T-helper 2 cell treated with Interferon-gamma antibody and Interleukin-4, amounts not matched to agents 5 μg/mL and 100 μg/mL, for 36 hours (primary cell): ENCODE results near the gene RNF220.
"Not testable (repeated sequence)": the region's sequence is repeated elsewhere in the genome, so short reads cannot be mapped to it uniquely, and the experiment has no call there.

Source experiments
- DNase-seq: peaks from one replicate; pipeline ENCODE4 v3.0.0; 2021; ENCODE audit warnings: low spot score
- H3K27ac Mint-ChIP-seq: one replicate; pipeline ENCODE4 v1.8.0; 2021; ENCODE audit warnings: mild to moderate bottlenecking, mixed read lengths
- H3K27me3 Mint-ChIP-seq: one replicate; pipeline ENCODE4 v1.8.0; 2021; ENCODE audit warnings: low read depth, mixed read lengths
- H3K36me3 Mint-ChIP-seq: one replicate; pipeline ENCODE4 v1.8.0; 2021; ENCODE audit warnings: low read depth, mixed read lengths
- H3K4me1 Mint-ChIP-seq: one replicate; pipeline ENCODE4 v1.8.0; 2021; ENCODE audit warnings: low read depth, mixed read lengths
- H3K4me3 Mint-ChIP-seq: one replicate; pipeline ENCODE4 v1.8.0; 2022; ENCODE audit warnings: mild to moderate bottlenecking, moderate library complexity, mixed read lengths
- H3K9me3 Mint-ChIP-seq: one replicate; pipeline ENCODE4 v1.8.0; 2021; ENCODE audit warnings: mixed read lengths

The RNF220 gene

GRCh38 chr1:44559913-44560312, 154.9 kb downstream of the RNF220 start:
- Mint-ChIP-seq H3K4me3 (no peak overlapping the region), H3K27ac (no peak overlapping the region), H3K4me1 (peaks cover 4% of the 10 kb centered on the region), H3K36me3 (no peaks in the 10 kb centered on the region), H3K9me3 (no peaks in the 10 kb centered on the region), H3K27me3 (peaks cover 2% of the 10 kb centered on the region)
- DNase-seq, result no peak

GRCh38 chr1:44560696-44561095, 155.6 kb downstream of the RNF220 start:
- not testable (repeated sequence) for H3K4me3 Mint-ChIP-seq, H3K27ac Mint-ChIP-seq, H3K27me3 Mint-ChIP-seq, H3K9me3 Mint-ChIP-seq, H3K4me1 Mint-ChIP-seq, DNase-seq, H3K36me3 Mint-ChIP-seq

DNA sequence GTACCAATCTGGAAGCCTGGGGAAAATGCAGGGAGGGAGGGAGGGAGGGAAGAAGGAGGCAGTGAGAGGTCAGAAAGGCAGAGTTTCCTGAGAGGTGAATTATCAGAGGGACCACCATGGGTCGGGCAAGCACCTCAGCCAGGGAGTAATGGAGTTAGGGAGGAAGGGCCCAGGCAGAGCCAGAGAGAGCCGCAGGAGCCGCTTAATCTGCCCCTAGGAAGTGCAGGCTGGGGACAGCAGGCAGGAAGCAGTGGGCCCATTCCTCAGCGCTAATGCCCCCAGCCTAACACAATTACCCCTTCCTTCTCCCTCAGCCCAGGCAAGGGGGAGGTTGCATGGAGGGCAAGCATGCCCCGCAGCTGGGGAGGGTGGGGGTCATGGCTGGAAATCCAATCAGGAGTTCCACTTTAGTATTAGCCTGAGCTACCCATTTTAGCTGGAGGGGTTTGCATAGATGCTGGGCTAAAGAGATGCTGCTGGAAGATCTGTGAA, 160.2 kb downstream of the RNF220 start:
- H3K27ac Mint-ChIP-seq, result no peak overlapping the region
- H3K27me3 Mint-ChIP-seq, result peaks cover 5% of the 10 kb centered on the region
- no peaks in the 10 kb centered on the region for H3K36me3 Mint-ChIP-seq
- H3K4me3 Mint-ChIP-seq, result no peak overlapping the region
- H3K4me1 Mint-ChIP-seq, result peaks cover 3% of the 10 kb centered on the region
- H3K9me3 Mint-ChIP-seq, result no peaks in the 10 kb centered on the region
- DNase-seq, result no peak

DNA sequence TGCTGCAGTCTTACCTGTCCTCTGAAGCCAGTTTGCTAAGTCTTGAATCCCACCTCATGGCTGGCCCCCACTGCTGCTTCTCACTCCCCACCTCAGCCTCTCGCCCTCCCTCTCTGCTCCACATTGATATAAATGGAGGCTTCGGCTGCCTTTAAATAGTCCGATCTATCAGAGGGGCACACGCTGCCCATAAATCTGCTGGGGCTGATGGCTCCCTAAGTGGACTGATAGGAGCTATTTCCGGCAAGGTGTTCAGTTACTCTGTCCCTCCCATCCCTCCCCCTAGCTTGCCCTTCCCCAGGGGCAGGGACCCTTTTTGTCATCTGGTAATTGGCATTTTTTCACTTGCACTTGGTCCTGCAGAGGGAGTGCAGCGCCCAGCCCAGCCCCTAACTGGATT, 160.8 kb downstream of the RNF220 start:
- peaks cover 1% of the 10 kb centered on the region for H3K4me1 Mint-ChIP-seq
- DNase-seq, result no peak
- H3K27me3 Mint-ChIP-seq, result peaks cover 7% of the 10 kb centered on the region
- no peaks in the 10 kb centered on the region for H3K36me3 Mint-ChIP-seq
- H3K27ac Mint-ChIP-seq, result no peak overlapping the region
- H3K9me3 Mint-ChIP-seq, result no peaks in the 10 kb centered on the region
- no peak overlapping the region for H3K4me3 Mint-ChIP-seq

DNA sequence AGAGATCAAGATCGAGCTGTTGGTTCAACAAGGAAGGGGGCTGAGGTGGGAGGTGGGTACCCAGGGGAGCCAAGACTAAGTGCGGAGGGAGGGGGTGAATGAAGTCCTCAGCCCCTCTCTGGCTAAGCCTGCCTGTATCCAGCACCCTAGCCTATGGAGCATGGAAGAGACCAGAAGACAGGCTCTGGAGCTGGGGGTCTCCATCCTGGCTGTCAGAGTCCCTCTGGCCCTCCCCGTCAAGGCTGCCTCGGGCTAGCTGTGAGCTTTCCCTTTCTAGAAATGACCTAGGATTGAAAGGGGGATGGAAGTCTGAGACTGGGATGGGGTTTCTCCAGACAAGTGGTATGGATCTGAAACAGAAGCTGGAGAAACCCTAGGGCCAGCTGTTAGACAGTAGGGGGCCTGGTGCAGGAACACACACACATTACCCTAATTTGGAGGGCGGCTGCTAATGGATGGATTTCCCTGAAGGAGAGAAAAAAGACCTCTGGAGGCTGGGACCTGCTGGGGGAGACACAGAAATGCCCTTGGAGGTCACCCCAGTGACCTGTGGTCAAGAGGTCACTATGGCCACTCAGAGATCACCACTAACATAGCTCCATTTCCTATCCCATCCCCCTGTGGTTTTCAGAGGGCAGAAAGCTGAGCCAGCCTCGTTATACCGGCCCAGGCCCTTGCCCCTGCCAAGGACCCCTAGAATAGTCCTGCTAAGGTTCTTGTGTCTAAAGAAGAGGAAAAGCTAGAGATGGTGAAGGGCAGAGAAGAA, 161.4 kb downstream of the RNF220 start:
- no peak for DNase-seq
- H3K27me3 Mint-ChIP-seq, result peaks cover 7% of the 10 kb centered on the region
- H3K4me3 Mint-ChIP-seq, result no peak overlapping the region
- H3K27ac Mint-ChIP-seq, result no peak overlapping the region
- H3K9me3 Mint-ChIP-seq, result no peaks in the 10 kb centered on the region
- no peaks in the 10 kb centered on the region for H3K36me3 Mint-ChIP-seq
- no peaks in the 10 kb centered on the region for H3K4me1 Mint-ChIP-seq

GRCh38 chr1:44568128-44568900, 163.3 kb downstream of the RNF220 start:
- Mint-ChIP-seq H3K4me3 (no peak overlapping the region), H3K27ac (no peak overlapping the region), H3K27me3 (peaks cover 7% of the 10 kb centered on the region)

DNA sequence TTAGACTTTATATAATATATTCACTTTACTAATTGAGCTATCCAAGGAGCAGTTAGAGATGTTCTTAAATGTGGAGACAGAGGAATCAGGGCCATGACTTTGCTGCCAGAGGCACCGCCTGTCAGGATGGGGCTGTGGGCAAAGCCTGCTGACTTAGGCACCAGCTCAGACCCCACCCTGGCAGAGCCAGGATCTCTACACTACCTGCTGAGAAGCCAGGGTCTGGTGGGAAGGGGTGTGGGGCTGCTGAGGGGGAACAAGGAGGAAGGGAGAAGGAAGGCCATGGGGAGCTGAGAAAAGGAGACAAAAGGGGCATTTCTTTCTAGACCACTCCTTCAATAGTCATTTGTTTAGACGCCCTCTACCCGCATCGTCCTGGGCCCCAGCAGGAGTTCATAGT, 164.4 kb downstream of the RNF220 start:
- Mint-ChIP-seq H3K4me3 (no peak overlapping the region), H3K4me1 (no peaks in the 10 kb centered on the region), H3K9me3 (no peaks in the 10 kb centered on the region), H3K27ac (no peak overlapping the region), H3K27me3 (peaks cover 5% of the 10 kb centered on the region), H3K36me3 (no peaks in the 10 kb centered on the region)
- no peak for DNase-seq

More at GRCh38 chr1:44568128-44568900, 163.3 kb downstream of the RNF220 start:
- H3K9me3 Mint-ChIP-seq, result no peaks in the 10 kb centered on the region
- no peaks in the 10 kb centered on the region for H3K4me1 Mint-ChIP-seq
- DNase-seq, result no peak
- no peaks in the 10 kb centered on the region for H3K36me3 Mint-ChIP-seq

DNA sequence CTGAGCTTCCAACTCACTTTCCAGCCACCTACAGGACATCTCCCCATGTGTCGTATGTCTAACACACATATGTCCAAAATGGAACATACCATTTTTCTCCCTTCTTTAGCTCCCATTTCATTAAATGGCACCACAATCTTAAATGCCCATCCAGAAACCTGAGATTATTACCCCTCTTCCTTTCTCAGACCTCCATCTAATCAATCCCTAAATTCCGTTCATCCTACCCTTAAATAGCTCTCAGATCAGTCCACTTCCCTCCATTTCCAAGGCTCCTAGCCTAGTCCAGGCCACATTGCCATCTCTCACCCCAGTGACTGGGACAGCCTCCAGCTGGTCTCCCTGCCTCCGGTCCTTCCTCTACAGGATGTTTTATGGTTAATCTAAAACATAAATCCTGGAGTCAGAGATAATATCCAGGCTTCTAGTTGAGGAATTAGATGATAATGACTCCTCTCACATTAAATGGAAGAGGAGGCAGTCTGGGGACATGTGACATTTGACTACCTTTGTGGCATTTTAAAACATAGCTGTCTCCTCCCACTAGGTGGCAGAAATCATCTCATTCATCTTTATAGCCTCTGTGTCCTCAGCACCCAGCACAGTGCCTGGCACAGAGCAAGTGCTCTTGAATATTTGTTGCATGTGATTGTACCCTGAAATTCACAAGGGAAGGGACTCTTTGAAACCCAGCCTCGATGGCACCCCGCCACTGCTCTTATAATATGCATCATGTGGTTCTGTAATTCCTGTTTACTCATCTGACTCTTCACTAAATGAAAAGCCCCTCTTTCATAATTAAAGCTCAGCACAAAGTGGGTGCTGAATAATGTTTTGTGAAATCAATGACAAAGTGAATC, 166.9 kb downstream of the RNF220 start:
- no peaks in the 10 kb centered on the region for H3K4me1 Mint-ChIP-seq

DNA sequence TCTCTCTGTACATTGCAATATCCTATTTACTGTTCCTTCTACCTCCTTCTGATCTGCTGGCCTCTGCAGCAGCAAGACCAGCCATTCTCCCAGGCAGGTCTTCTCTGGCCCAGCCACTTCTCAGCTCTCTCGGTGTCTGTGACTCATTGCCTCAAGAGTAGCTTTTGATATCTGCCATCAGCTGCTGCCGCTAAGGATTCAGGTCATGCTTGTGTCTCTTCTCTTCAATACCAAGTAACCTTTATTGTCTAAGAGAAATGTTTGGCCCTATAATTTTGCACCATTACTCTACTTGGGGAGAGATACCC, 167.5 kb downstream of the RNF220 start:
- no peak for DNase-seq
- Mint-ChIP-seq H3K4me3 (no peak overlapping the region), H3K36me3 (no peaks in the 10 kb centered on the region), H3K27ac (no peak overlapping the region), H3K27me3 (peaks cover 10% of the 10 kb centered on the region), H3K4me1 (no peaks in the 10 kb centered on the region), H3K9me3 (no peaks in the 10 kb centered on the region)

More for the DNA sequence above, 166.9 kb downstream of the RNF220 start:
- Mint-ChIP-seq H3K9me3 (no peaks in the 10 kb centered on the region), H3K36me3 (no peaks in the 10 kb centered on the region), H3K27ac (no peak overlapping the region), H3K4me3 (no peak overlapping the region), H3K27me3 (peaks cover 10% of the 10 kb centered on the region)
- peak; percentile 6 for DNase-seq

GRCh38 chr1:44575396-44575795, 170.3 kb downstream of the RNF220 start:
- H3K36me3 Mint-ChIP-seq, result no peaks in the 10 kb centered on the region
- H3K27ac Mint-ChIP-seq, result no peak overlapping the region
- no peak for DNase-seq
- H3K4me3 Mint-ChIP-seq, result no peak overlapping the region
- H3K4me1 Mint-ChIP-seq, result no peaks in the 10 kb centered on the region
- no peaks in the 10 kb centered on the region for H3K9me3 Mint-ChIP-seq
- H3K27me3 Mint-ChIP-seq, result peaks cover 7% of the 10 kb centered on the region

DNA sequence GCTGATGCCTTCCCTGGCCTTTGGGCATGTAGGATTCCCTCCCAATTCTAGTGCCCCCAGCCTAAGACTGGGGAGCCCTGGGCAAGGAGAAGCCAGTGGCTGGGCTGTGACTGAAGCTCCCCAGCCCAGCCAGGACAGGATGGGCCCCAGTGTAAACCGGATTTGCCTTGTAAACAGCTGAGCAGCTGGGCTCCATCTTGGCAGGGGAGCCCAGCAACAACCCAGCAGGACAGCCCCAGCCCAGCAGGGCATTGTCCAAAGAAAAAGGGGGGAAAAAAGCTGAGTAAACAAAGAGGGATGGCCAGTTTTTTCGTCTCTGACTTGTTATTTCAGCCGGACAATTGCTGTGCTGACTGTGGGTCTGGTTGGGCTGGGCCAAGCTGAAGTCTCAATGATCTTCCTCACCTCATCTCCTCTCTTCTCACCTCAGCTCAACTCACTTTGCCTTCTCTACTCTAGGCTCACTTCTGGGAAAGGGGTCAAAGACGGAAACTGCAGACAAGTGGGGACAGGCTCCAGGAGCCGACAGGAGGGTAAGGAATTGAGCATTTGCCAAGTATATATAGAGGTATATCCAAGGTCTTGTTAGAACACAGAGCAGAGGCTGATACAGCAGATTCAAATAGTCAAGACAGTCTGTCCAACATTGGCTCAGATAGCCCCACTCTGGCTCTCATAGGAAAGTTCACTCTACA, 171.5 kb downstream of the RNF220 start:
- Mint-ChIP-seq H3K4me1 (no peaks in the 10 kb centered on the region), H3K27me3 (peaks cover 5% of the 10 kb centered on the region)
- no peak for DNase-seq

DNA sequence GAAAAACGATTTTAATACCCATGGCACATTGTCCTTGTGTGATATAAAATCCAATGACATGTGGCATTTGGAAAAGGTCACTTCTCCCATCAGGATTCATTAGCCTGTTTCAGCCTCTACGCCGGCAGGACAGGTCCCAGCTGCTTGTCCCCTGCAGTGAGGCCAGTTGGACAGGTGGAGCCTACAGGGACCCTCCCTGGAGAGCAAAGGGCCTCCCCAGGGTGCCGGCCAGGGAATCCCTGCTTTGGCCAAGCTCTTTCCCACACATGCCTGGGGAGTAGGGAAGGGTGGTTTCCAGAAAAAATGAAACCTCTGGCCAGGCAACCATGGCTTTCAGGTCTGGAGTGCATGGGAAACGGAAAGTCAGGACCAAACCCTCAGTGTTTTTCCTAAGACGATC, 176.2 kb downstream of the RNF220 start:
- Mint-ChIP-seq H3K27ac (no peak overlapping the region), H3K4me3 (no peak overlapping the region), H3K4me1 (no peaks in the 10 kb centered on the region), H3K9me3 (no peaks in the 10 kb centered on the region), H3K36me3 (no peaks in the 10 kb centered on the region), H3K27me3 (peaks cover 3% of the 10 kb centered on the region)
- no peak for DNase-seq

More for the DNA sequence above, 171.5 kb downstream of the RNF220 start:
- Mint-ChIP-seq H3K36me3 (no peaks in the 10 kb centered on the region), H3K9me3 (no peaks in the 10 kb centered on the region), H3K4me3 (no peak overlapping the region), H3K27ac (no peak overlapping the region)

GRCh38 chr1:44584167-44584566, 179.1 kb downstream of the RNF220 start:
- Mint-ChIP-seq H3K27me3 (peaks cover 3% of the 10 kb centered on the region), H3K4me3 (no peak overlapping the region), H3K4me1 (no peaks in the 10 kb centered on the region), H3K27ac (no peak overlapping the region), H3K36me3 (no peaks in the 10 kb centered on the region), H3K9me3 (no peaks in the 10 kb centered on the region)
- no peak for DNase-seq
